HCT116 (cell line): ENCODE measurements around the gene NALCN. TPM values are rescaled to one million over a fixed set of nuclear protein-coding genes. Genes with fewer than 3 reads are reported as not detected.

ENCODE experiments used
- ATAC-seq: fragments of 200-7000 bp; cut with Tn5 transposase; 2 replicates; pipeline ENCODE4 v1.9.1; 2020; ENCODE audit warnings: mild to moderate bottlenecking, moderate library complexity
- BruUV-seq: library from RNA; stranded (reverse); fragments of 400-500 nt; replicated peaks from 2 replicates; lab custom pipeline; 2021; lab: Mats Ljungman, UMichigan
- CTCF ChIA-PET: fragments of 300-600 bp; sonication (Branson Sonifier 250); formaldehyde crosslinking; loops from one replicate; lab custom pipeline; 2021; ENCODE audit warnings: antibody characterized with exemption; lab: Charles Lee
- POLR2A ChIA-PET: fragments of 300-600, 350-600 bp; sonication (Branson Sonifier 250); formaldehyde crosslinking; loops from one replicate; lab custom pipeline; 2021; ENCODE audit warnings: antibody characterized with exemption; lab: Charles Lee
- RAD21 ChIA-PET, 2 experiments: fragments of 300-600 bp; sonication (Branson Sonifier 250); formaldehyde crosslinking; loops; one replicate each; lab custom pipeline; 2023; ENCODE audit warnings: low total read pairs in 2 of 2; ENCODE audit not compliant: uncharacterized antibody in 2 of 2, unreplicated experiment in 2 of 2, low non-redundant PET in 1 of 2; lab: Charles Lee
- DNase-seq: peaks from one replicate; pipeline ENCODE4 v3.0.0-alpha.2; 2010; ENCODE audit warnings: low read depth, low spot score
- H2AFZ ChIP-seq: fragments of 200-600 bp; shearing (Covaris generic), sonication (generic); 2 replicates; pipeline ENCODE4 v1.6.1; 2017; ENCODE audit warnings: low read depth, mixed run types, mixed read lengths, antibody characterized with exemption, low read length; ENCODE audit not compliant: poor library complexity, severe bottlenecking
- H3K27ac ChIP-seq: 2 replicates; pipeline ENCODE4 v1.5.1; 2012; ENCODE audit warnings: low read depth, low read length
- H3K27me3 ChIP-seq: fragments of 200-600 bp; sonication (generic); 2 replicates; pipeline ENCODE4 v1.6.1; 2016; ENCODE audit warnings: mixed run types, low read length, mixed read lengths; ENCODE audit not compliant: insufficient read depth
- H3K36me3 ChIP-seq, 2 experiments: fragments of 200-500 bp in 1 of 2; fragments of 200-600 bp in 1 of 2; sonication (Bioruptor generic) in 1 of 2; sonication (generic) in 1 of 2; 2 replicates each; pipeline versions ENCODE4 v1.5.1 to v1.6.1; 2014 to 2016; ENCODE audit warnings: low read length in 2 of 2, inconsistent platforms in 1 of 2, mixed read lengths in 1 of 2, mixed run types in 1 of 2; ENCODE audit not compliant: insufficient read depth in 2 of 2, control insufficient read depth in 1 of 2
- H3K4me1 ChIP-seq, 2 experiments: fragments of 200-600 bp in 1 of 2; sonication (generic) in 1 of 2; 2 replicates each; pipeline versions ENCODE4 v1.5.1 to v1.6.1; 2012 to 2017; ENCODE audit warnings: low read length in 2 of 2, inconsistent platforms in 1 of 2, mild to moderate bottlenecking in 1 of 2, mixed read lengths in 1 of 2, mixed run types in 1 of 2, moderate library complexity in 1 of 2; ENCODE audit not compliant: insufficient read depth in 2 of 2, control insufficient read depth in 1 of 2
- H3K4me2 ChIP-seq: fragments of 200-600 bp; sonication (generic); 2 replicates; pipeline ENCODE4 v1.6.1; 2017; ENCODE audit warnings: mixed run types, low read length, mixed read lengths
- H3K4me3 ChIP-seq, 2 experiments: fragments of 200-600 bp in 1 of 2; sonication (generic) in 1 of 2; replicated peaks in 1 of 2; 2 replicates each; pipeline ENCODE4 v1.5.1; 2011 to 2016; ENCODE audit warnings: low read length in 2 of 2, control low read depth in 1 of 2, low read depth in 1 of 2, mild to moderate bottlenecking in 1 of 2, mixed read lengths in 1 of 2, mixed run types in 1 of 2
- H3K79me2 ChIP-seq: fragments of 200-600 bp; sonication (generic); 2 replicates; pipeline ENCODE4 v1.6.1; 2017; ENCODE audit warnings: mild to moderate bottlenecking, mixed run types, low read length, moderate library complexity, mixed read lengths; ENCODE audit not compliant: insufficient read depth
- H3K9ac ChIP-seq: fragments of 200-600 bp; sonication (generic); 2 replicates; pipeline ENCODE4 v1.6.1; 2016; ENCODE audit warnings: low read length, mixed read lengths
- H3K9me2 ChIP-seq: fragments of 200-600 bp; sonication (generic), shearing (Covaris generic); 2 replicates; pipeline ENCODE4 v1.6.1; 2017; ENCODE audit warnings: mixed run types, mild to moderate bottlenecking, moderate library complexity; ENCODE audit not compliant: insufficient read depth
- H3K9me3 ChIP-seq, 2 experiments: fragments of 200-500 bp in 1 of 2; fragments of 200-600 bp in 1 of 2; sonication (Bioruptor generic) in 1 of 2; sonication (generic) in 1 of 2; 2 replicates each; pipeline ENCODE4 v1.6.1; 2014 to 2017; ENCODE audit warnings: low read length in 2 of 2, mixed read lengths in 2 of 2, inconsistent platforms in 1 of 2, low read depth in 1 of 2, mild to moderate bottlenecking in 1 of 2, mixed run types in 1 of 2, moderate library complexity in 1 of 2; ENCODE audit not compliant: control insufficient read depth in 1 of 2, insufficient read depth in 1 of 2
- H4K20me1 ChIP-seq: fragments of 200-600 bp; sonication (generic), shearing (Covaris generic); 2 replicates; pipeline ENCODE4 v1.6.1; 2017; ENCODE audit warnings: mixed run types, mild to moderate bottlenecking, moderate library complexity; ENCODE audit not compliant: insufficient read depth
- ATF3 ChIP-seq: IDR thresholded peaks from 2 replicates; pipeline ENCODE4 v1.6.1; 2012
- CTCF ChIP-seq, 3 experiments: fragments of 200-600 bp in 1 of 3; sonication (generic) in 1 of 3; IDR thresholded peaks in 2 of 3; conservative IDR thresholded peaks in 1 of 3; 2 replicates each; pipeline ENCODE4 v1.5.1; 2012 to 2017; ENCODE audit warnings: low read depth in 2 of 3, low read length in 2 of 3, antibody characterized with exemption in 1 of 3, borderline replicate concordance in 1 of 3, control low read depth in 1 of 3, mild to moderate bottlenecking in 1 of 3, mixed read lengths in 1 of 3, mixed run types in 1 of 3, moderate library complexity in 1 of 3; ENCODE audit not compliant: insufficient read depth in 1 of 3
- ELF1 ChIP-seq: IDR thresholded peaks from 2 replicates; pipeline ENCODE4 v1.6.1; 2012; ENCODE audit warnings: low read depth, borderline replicate concordance
- ZFX ChIP-seq: fragments of 450-650 bp; IDR thresholded peaks from 2 replicates; pipeline ENCODE4 v1.6.1; 2017
- intact Hi-C: fragments of 100-400 bp; cut with micrococcal nuclease; formaldehyde crosslinking; loops from 2 replicates; pipeline ENCODE4 v1.10.0; 2022
- total RNA-seq: library from RNA; stranded (reverse); gene quantifications from one replicate; pipeline ENCODE4 v1.2.1, GENCODE V29; 2021; ENCODE audit not compliant: unreplicated experiment

Gene NALCN
- total RNA-seq, 1 experiment from 2014 or later = not detected

- POLR2A ChIA-PET = no interaction called here
- intact Hi-C loops = no loop called here
Measured at GRCh38 chr13:101450749-101451130, 34.4 kb upstream of the NALCN start.

More at GRCh38 chr13:101450749-101451130, 34.4 kb upstream of the NALCN start:
- CTCF ChIA-PET = no interaction called here
- Histone ChIP-seq H3K36me3 (no peaks in the 10 kb centered on the region), H3K4me3 (no peak overlapping the region), H3K9me2 (no peaks in the 10 kb centered on the region), H3K9me3 (peaks cover 0 to 9% of the 10 kb centered on the region in 2 experiments; a peak in 2 of 4 replicates)
- ATAC-seq = no peak
- TF ChIP-seq ZFX (no peak), ATF3 (no peak), CTCF (IDR thresholded peaks at IDR 0.05 in 2 of 3, conservative IDR thresholded peaks at IDR 0.05 in 1 of 3; ENCODE audit: borderline replicate concordance in 1 of 3, insufficient read depth in 1 of 3, low read depth in 2 of 3, low read length in 2 of 3) (no peak), ELF1 (no peak)
- TF ChIP-seq, all 23 proteins: peak for 0
- no peak for DNase-seq
- no peaks in the 10 kb centered on the region for H3K27me3 ChIP-seq
- H2AFZ ChIP-seq = no peak overlapping the region
- peak overlapping the region; percentile 44 for H3K9ac ChIP-seq
- peak overlapping the region; percentile 32 for H3K4me2 ChIP-seq
- H4K20me1 ChIP-seq = no peaks in the 10 kb centered on the region
- H3K27ac ChIP-seq = peak overlapping the region; percentile 79
- peaks cover 14 to 34% of the 10 kb centered on the region in 2 experiments; a peak in 3 of 4 replicates for H3K4me1 ChIP-seq
- RAD21 ChIA-PET = no interaction called here
- BruUV-seq = no TSS peak
- no peaks in the 10 kb centered on the region for H3K79me2 ChIP-seq
